NCI-H1417 (cell line): ENCODE data around the gene NAP1L1.
"Not testable (repeated sequence)": the region's sequence is repeated elsewhere in the genome, so short reads cannot be mapped to it uniquely, and the experiment has no call there.

ENCODE experiments used
- DNase-seq, 3 experiments: peaks; one replicate each; lab custom pipeline; 2025; lab: John Stamatoyannopoulos, UW

The NAP1L1 gene

DNA sequence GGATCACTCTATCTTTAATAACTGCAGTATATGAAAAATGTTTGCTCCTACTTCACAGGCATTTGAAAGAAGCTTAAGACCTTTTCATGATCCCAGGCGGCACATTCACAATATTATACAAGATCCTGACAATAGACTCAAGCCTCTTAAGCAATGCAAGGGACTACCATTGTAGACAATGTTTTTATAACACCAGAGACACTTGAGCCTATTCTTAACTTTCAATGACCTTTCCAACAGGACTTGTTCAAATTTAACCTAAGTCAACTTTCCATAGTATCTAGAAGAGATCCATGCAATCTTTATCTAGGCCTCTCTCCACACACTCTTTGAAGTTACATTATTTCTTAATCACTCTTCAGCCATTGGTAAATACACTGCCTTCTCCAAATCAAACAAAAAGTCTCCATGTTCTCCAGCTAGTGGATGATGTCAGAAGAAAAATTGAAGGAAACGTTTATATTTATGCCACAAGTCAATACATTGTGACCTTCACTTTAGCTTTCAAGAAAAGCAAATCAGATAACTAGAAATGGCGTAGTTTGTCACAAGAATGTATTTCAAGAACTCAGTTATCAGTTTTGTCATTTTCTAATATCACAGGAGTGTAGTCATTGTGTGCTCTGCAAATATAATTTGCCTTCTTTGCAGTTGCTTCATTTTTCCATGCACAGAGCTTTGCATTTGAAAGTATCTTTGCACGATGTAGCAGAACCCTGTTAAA is 94.1 kb downstream of the NAP1L1 start:
- DNase-seq = no peak

- DNase-seq = not testable (repeated sequence)
These were observed 96.8 kb downstream of the NAP1L1 start for GRCh38 chr12:75987709-75988108.
